GM18870 (cell line): ENCODE results near the gene SEMA3B.
"Not testable (repeated sequence)": the region's sequence is repeated elsewhere in the genome, so short reads cannot be mapped to it uniquely, and the experiment has no call there.

Experiments used
- ATAC-seq: cut with Tn5 transposase; IDR thresholded peaks from one replicate; pipeline ENCODE4 v1.9.1; 2021; ENCODE audit warnings: moderate library complexity; ENCODE audit not compliant: unreplicated experiment

The SEMA3B gene

GRCh38 chr3:50268703-50269451 is at the start of gene SEMA3B:
SEMA3B (plus strand) TSS chr3:50269147; CDS start chr3:50269241, 94 bp downstream.
- ATAC-seq = no peak

GRCh38 chr3:50219285-50219684 is 49.7 kb upstream of the SEMA3B start:
- no peak for ATAC-seq

- ATAC-seq = no peak
Observed at GRCh38 chr3:50220109-50220508, 48.8 kb upstream of the SEMA3B start.

- no peak for ATAC-seq
Observed at GRCh38 chr3:50221051-50221410, 47.9 kb upstream of the SEMA3B start.

DNA sequence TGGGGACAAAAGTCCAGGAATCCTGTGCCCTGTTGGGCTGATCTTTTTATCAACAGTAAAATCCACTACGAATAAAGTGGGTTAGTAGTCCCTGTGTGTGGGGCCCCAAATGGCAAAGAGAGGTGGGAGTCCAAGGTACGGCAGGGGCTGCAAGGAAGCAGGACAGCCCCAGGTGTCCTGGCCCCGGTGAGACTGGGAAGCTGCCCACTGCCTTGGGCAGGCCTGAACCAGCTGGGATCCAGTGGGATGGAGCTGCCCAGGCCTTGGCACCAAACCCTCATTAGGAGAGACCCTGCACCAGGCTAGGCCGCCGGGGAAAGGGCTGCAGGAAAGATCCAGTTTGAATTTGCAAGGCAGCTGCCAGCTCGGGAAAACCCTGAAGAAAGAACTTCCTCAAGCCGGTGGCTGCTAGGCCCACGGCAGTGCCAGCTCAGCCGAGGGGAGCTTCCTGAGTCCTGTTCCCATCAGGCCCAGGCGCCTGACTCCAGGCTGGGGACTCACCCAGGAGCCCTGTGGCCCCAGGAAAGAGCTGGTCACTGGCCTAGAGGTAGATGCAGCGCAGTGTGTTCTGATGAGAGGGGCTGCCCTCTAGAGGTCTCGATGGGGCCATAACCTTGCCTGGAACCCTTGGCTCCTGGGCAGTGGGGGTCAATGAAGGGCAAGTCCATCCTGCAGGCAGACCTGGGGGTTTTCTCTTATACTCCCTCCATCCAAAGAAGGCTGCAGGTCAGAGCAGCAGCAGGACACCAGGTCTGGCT is 47.4 kb upstream of the SEMA3B start:
- no peak for ATAC-seq

- ATAC-seq = no peak
Observed at GRCh38 chr3:50222169-50222528, 46.8 kb upstream of the SEMA3B start.

GRCh38 chr3:50224639-50225038 is 44.3 kb upstream of the SEMA3B start:
- ATAC-seq = no peak

DNA sequence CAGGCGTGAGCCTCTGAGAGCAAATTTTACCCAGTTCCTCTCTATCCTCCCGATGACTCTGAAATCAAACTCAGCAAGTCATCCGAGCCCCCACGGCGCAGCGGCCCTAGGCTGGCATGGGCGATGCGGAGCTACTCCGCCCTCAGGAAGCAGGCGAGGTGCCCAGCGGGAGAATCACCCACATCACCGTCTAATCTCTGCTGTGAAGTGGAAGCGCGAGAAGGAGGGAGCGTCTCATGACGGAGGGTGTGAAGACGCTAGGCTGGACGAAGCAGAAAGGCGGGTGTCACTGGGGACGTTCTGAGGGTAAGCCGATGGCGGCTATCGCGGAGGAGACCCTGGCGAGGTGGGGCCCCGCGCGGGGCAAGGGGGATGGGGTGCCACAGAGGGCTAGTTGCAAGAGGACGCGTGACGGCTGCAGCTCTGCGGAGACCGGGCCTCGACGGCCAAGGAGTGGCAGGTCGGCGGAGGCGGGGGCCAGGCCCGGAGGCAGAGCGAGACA is 42.0 kb upstream of the SEMA3B start:
- ATAC-seq = peak; percentile 23

DNA sequence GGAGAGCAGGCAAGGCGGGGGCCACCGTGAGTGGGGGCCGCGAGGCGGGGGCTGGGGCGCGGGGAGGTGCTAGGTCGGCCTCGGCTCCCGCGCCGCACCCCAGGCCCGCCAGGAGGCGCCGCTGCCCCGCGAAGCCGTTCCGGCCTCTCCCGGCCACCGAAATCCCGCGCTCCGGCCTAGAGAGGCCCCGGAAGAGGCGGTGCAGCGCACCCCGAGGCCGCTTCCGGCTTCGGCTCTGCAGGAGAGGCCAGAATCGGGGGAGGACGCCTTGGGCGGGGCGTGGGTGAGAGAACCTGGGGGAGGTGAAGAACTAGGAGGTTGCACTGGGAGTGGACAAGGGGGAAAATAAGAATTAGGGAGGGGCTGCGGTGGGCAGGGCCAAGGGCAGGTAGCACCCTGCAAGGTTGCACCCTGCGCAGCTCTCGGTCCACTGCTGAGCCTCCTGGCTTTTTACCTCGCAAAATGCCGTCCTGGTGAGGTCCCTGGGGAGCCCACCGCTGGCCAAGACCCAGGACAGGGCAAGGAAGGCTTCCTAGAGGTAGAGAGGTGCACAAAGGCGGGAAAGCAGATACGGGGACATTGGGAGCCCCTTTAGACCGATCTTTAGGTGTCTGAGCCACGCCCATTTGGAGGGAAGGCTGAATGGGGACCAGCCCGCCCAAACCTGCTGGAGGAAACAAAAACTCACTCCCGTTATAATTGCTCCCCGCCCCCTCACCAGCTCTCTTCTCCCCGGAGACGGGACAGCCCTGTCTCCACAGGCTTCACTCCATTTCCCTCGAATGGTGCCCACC is 41.4 kb upstream of the SEMA3B start:
- peak; percentile 46 for ATAC-seq

GRCh38 chr3:50228184-50228763 is 40.7 kb upstream of the SEMA3B start:
- ATAC-seq = not testable (repeated sequence)

- ATAC-seq = no peak
Observed at GRCh38 chr3:50229490-50229889, 39.5 kb upstream of the SEMA3B start.

GRCh38 chr3:50230104-50230793 is 38.7 kb upstream of the SEMA3B start:
- ATAC-seq = no peak

DNA sequence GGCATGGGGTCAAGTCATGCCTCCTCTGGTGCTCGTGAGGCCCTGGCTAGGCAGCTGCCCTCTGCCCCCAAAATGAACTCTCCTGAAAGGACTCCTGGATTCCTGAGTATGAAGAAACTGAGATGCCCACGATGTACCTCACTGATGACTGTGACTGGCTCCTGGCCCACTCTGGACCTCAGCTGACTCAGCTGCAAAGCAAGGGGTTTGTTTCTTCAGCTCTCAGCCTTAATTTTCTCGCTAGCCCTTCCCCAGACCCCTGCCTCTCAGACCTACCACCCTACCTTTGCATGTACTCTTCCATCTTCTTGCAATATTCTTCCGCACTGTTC is 38.2 kb upstream of the SEMA3B start:
- ATAC-seq = no peak

- ATAC-seq = no peak
Observed at GRCh38 chr3:50231581-50231980, 37.4 kb upstream of the SEMA3B start.

DNA sequence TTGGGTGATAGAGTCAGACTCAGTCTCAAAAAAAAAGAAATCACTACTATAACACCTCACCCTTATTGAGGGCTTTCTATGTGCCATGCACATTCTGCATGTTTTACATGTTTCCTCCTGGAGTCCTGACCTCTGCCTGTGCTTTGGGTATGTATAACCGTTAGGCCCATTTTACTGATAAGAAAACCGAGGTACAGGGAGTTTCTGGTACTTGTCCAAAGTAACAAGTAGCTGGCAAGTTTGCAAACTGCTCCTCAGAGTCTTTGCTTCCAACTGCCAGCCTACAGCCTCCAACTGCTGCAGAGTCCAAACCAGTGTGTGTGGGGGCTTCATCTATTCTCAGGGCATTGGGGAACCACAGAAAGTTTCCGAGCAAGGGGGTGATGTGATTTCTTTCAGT is 36.6 kb upstream of the SEMA3B start:
- no peak for ATAC-seq

DNA sequence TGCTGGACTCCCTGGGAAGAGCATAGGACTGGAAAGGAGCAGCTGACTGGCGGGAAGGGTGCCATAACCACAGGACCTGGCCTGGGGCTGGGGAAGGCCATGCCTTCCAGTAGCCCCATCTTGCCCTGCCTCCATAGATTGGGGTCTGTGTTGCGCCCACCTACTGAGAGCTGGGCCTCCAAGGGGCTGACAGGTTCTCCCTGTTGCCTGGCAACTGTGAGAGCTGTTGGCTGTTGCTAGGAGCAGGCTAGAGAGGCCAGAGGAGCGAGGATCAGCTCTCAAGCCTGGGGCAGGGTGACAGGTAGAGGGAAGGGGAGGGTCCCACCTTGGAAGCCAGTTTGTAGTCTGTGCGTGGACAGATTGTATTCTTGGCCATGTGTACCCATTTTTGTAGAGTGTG is 35.8 kb upstream of the SEMA3B start:
- ATAC-seq = no peak

DNA sequence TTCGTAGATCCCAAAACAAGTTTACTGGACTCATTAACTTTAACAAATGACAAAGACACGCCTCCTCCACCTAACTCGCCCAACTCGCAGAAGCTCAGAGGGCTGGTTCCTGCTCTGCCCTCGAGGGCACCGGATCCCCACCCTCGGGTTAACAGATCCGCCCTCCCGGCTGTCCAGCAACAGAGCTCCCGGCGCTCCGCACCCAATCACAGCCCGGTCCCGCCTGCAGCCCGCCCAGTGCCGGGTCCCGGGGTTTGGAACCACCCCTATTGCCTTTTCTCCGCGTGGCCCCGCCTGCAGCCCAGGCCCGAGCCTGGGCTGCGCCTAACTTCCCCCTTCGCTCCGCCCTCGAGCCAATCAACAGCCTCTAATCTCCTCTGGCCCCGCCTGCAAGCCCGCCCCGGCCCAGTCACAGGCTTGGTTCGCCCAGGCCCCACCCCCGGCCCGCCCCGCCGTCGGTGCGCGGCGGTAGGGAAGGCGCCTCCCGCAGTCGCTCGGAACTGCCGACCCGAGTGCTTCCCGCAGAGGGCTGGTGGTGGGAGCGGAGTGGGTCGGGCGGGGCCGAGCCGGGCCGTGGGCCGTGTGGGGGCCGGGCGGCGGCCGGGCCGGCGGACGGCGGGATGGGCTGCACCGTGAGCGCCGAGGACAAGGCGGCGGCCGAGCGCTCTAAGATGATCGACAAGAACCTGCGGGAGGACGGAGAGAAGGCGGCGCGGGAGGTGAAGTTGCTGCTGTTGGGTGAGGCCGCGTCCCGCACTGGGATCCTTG is 33.0 kb upstream of the SEMA3B start, which contains the start of gene GNAI2:
TSS of gene GNAI2 (plus strand) at position 489 of the 768 bp plus-strand sequence. CDS start at position 621, 132 bp downstream.
- peak; percentile 90 for ATAC-seq

- no peak for ATAC-seq
Observed at GRCh38 chr3:50236484-50237132, 32.3 kb upstream of the SEMA3B start.

DNA sequence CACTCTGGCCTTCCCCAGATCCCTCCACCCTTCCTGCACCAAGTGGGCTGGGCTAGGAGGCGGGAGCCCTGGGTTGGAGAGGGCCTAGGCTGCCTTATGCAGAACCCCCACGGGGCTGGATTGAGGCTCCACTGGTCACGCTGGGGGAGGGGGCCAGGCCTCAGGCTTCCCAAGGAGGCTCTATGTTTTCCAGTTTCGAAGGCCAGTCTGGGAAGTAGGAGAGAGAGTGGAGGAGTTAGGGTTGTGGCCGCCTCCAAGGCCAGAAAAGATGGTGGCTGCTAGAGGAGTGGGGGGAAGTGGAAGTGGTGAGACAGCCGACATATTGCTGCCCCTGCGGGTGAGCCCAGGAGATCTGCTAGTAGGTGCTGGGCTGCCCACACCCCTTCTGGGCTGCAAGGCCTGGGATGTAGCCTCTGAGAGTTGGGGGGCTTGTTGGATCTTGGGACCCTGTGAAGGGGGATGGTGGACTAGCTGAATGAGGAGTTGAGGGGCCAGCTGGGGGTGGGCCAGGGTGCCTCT is 31.8 kb upstream of the SEMA3B start:
- no peak for ATAC-seq
